K562 (cell line): Measurements from ENCODE around the gene RNF212B. TPM values are rescaled to one million over a fixed set of nuclear protein-coding genes. Genes with fewer than 3 reads are reported as not detected.

Experiments used
- ATAC-seq: fragments of 200-7000 bp; cut with Tn5 transposase; 3 replicates; pipeline ENCODE4 v1.9.1; 2020; ENCODE audit warnings: moderate library complexity
- BruUV-seq: library from RNA; stranded (reverse); fragments of 400-500 nt; replicated peaks from 2 replicates; lab custom pipeline; 2021; lab: Mats Ljungman, UMichigan
- CTCF ChIA-PET: fragments of 300-600 bp; formaldehyde crosslinking; extraction: SDS; loops from one replicate; lab custom pipeline; 2021; ENCODE audit warnings: low intra/inter-chr PET ratio; lab: Yijun Ruan, JAX
- POLR2A ChIA-PET: fragments of 300-600, 350-650 bp; sonication (Branson Sonifier 250); formaldehyde crosslinking; extraction: SDS; loops from one replicate; lab custom pipeline; 2021; ENCODE audit warnings: antibody characterized with exemption, inconsistent platforms; lab: Yijun Ruan, JAX
- DNase-seq, 4 experiments: peaks; one replicate each; pipeline versions ENCODE4 v3.0.0 to v3.0.0-alpha.2; 2011 to 2018; ENCODE audit warnings: low spot score in 3 of 4, mixed read lengths in 3 of 4; ENCODE audit errors: extremely low read depth in 1 of 4
- FAIRE-seq: peaks from 2 replicates; lab custom pipeline; 2011; peaks lifted over from hg19 to GRCh38; lab: Jason Lieb, UNC
- H2AFZ ChIP-seq: 2 replicates; pipeline ENCODE4 v1.6.0; 2011; ENCODE audit warnings: low read depth, low read length, control low read depth, inconsistent platforms
- H3K27ac ChIP-seq: fragments of 200-600 bp; 3 replicates; pipeline ENCODE4 v1.8.0; 2011; ENCODE audit warnings: low read depth, mild to moderate bottlenecking, control low read depth, inconsistent platforms, low read length, moderate library complexity, mixed read lengths; ENCODE audit errors: extremely low read depth
- H3K27me3 ChIP-seq, 2 experiments: fragments of 300-600 bp in 1 of 2; 2 replicates in 1 of 2; 3 replicates in 1 of 2; pipeline versions ENCODE4 v1.6.0 to v1.8.0; 2011; ENCODE audit warnings: inconsistent platforms in 2 of 2, low read length in 2 of 2, mild to moderate bottlenecking in 1 of 2, mixed read lengths in 1 of 2, moderate library complexity in 1 of 2; ENCODE audit not compliant: control insufficient read depth in 2 of 2, insufficient read depth in 2 of 2
- H3K36me3 ChIP-seq: fragments of 300-600 bp; 3 replicates; pipeline ENCODE4 v1.8.0; 2011; ENCODE audit warnings: mild to moderate bottlenecking, low read length, inconsistent platforms; ENCODE audit not compliant: control insufficient read depth, insufficient read depth
- H3K4me1 ChIP-seq, 2 experiments: fragments of 200-600 bp in 1 of 2; replicated peaks in 1 of 2; 2 replicates in 1 of 2; 3 replicates in 1 of 2; pipeline versions ENCODE4 v1.5.1 to v1.8.0; 2011; ENCODE audit warnings: inconsistent platforms in 2 of 2, low read length in 2 of 2, mild to moderate bottlenecking in 1 of 2, mixed read lengths in 1 of 2, moderate library complexity in 1 of 2; ENCODE audit not compliant: control insufficient read depth in 2 of 2, insufficient read depth in 2 of 2
- H3K4me2 ChIP-seq: 2 replicates; pipeline ENCODE4 v1.6.1; 2011; ENCODE audit warnings: low read length, control low read depth, inconsistent platforms, mixed read lengths; ENCODE audit not compliant: insufficient read depth
- H3K4me3 ChIP-seq: fragments of 200-600 bp; sonication (generic), shearing (Covaris generic); 2 replicates; pipeline ENCODE4 v1.5.1; 2016; ENCODE audit warnings: control low read depth, inconsistent platforms
- H3K79me2 ChIP-seq: fragments of 200-600 bp; 3 replicates; pipeline ENCODE4 v1.8.0; 2011; ENCODE audit warnings: low read length, inconsistent platforms; ENCODE audit not compliant: control insufficient read depth, insufficient read depth
- H3K9ac ChIP-seq, 2 experiments: 2 replicates each; pipeline versions ENCODE4 v1.6.0 to v1.6.1; 2011; ENCODE audit warnings: low read depth in 2 of 2, low read length in 2 of 2, control low read depth in 1 of 2, inconsistent platforms in 1 of 2, mild to moderate bottlenecking in 1 of 2, mixed read lengths in 1 of 2; ENCODE audit not compliant: insufficient read depth in 1 of 2
- H3K9me1 ChIP-seq: one replicate; pipeline ENCODE4 v1.6.0; 2011; ENCODE audit warnings: inconsistent platforms, mild to moderate bottlenecking, low read length, moderate library complexity; ENCODE audit not compliant: control insufficient read depth, insufficient read depth
- H3K9me3 ChIP-seq: replicated peaks from 2 replicates; pipeline ENCODE4 v1.5.1; 2011; ENCODE audit warnings: low read depth, low read length, inconsistent platforms; ENCODE audit not compliant: control insufficient read depth, insufficient read depth
- H4K20me1 ChIP-seq: replicated peaks from 2 replicates; pipeline ENCODE4 v1.6.1; 2011; ENCODE audit warnings: low read length, inconsistent platforms, mixed read lengths; ENCODE audit not compliant: control insufficient read depth, insufficient read depth
- ARID2 ChIP-seq: fragments of 450-650 bp; IDR thresholded peaks from 2 replicates; pipeline ENCODE4 v1.6.1; 2017; ENCODE audit warnings: antibody characterized with exemption, mild to moderate bottlenecking
- ELF2 ChIP-seq: fragments of 250-450 bp; sonication (Bioruptor Pico); IDR thresholded peaks from 2 replicates; pipeline ENCODE4 v1.5.0; 2021; ENCODE audit warnings: mild to moderate bottlenecking
- GABPB2 ChIP-seq: fragments of 250-450 bp; sonication (Bioruptor Pico); conservative IDR thresholded peaks from 2 replicates; pipeline ENCODE4 v1.5.1; 2021; ENCODE audit warnings: mild to moderate bottlenecking
- SPI1 ChIP-seq: IDR thresholded peaks from 2 replicates; pipeline ENCODE4 v1.6.1; 2011; ENCODE audit warnings: low read depth, low read length, control low read depth, borderline replicate concordance
- TAF7 ChIP-seq: fragments of 450-650 bp; IDR thresholded peaks from 2 replicates; pipeline ENCODE4 v1.6.1; 2016; ENCODE audit warnings: missing genetic modification characterization, missing compliant biosample characterization
- ZNF511 ChIP-seq: sonication (generic); formaldehyde crosslinking; IDR thresholded peaks from 2 replicates; pipeline ENCODE4 v1.8.0; 2022; ENCODE audit warnings: mild to moderate bottlenecking, missing genetic modification reagents
- WGBS: fragments of 100-300 bp; shearing (Covaris generic); methylation state at CpG from one replicate; pipeline ENCODE4 v1.1.6; 2016; ENCODE audit warnings: low coverage, mixed read lengths; ENCODE audit not compliant: insufficient coverage; ENCODE audit errors: missing lambda C conversion rate; 5-methylcytosine and 5-hydroxymethylcytosine counted together
- in situ Hi-C: fragments of 300-500 bp; cut with MboI; formaldehyde crosslinking; loops from 4 replicates; pipeline ENCODE4 v1.15.0; 2018; ENCODE audit warnings: inconsistent platforms, mixed read lengths
- intact Hi-C: fragments of 100-400 bp; cut with micrococcal nuclease; formaldehyde crosslinking; loops from 2 replicates; pipeline ENCODE4 v1.14.2; 2022
- polyA plus RNA-seq, 8 experiments: library from polyadenylated mRNA; depleted of rRNA in 4 of 8; stranded (reverse) in 5 of 8; unstranded in 3 of 8; fragments of >200 nt; fragmentation: Nextera tagmentation in 2 of 8; fragmentation: Illumina TruSeq in 1 of 8; extraction: Ambion mirVana in 2 of 8; extraction: Trizol in 1 of 8; gene quantifications; 2 replicates each; pipeline versions ENCODE4 v1.2.1 to v1.2.3, GENCODE V29; 2011 to 2014; ENCODE audit warnings: inconsistent platforms in 1 of 8, missing spikeins in 1 of 8
- total RNA-seq, 7 experiments: library from RNA; depleted of rRNA in 6 of 7; stranded (reverse); fragments of >200 nt in 6 of 7; fragmentation: Illumina TruSeq in 2 of 7; extraction: Trizol in 2 of 7; gene quantifications; 2 replicates each; pipeline versions ENCODE4 v1.2.1 to v1.2.3, GENCODE V29; 2011 to 2021; ENCODE audit warnings: low replicate concordance in 1 of 7
- TF ChIP-seq, protein P1 (sequence below), 2 experiments: fragments of 150-350 bp in 1 of 2; IDR thresholded peaks; 2 replicates each; pipeline ENCODE4 v1.6.1; 2012 to 2016; ENCODE audit warnings: low read depth in 2 of 2, low read length in 2 of 2, mild to moderate bottlenecking in 1 of 2, moderate library complexity in 1 of 2
- TF ChIP-seq, protein P2 (sequence below), 3 experiments: fragments of 200-800 bp in 1 of 3; fragments of 250-450 bp in 1 of 3; fragments of 450-650 bp in 1 of 3; sonication (Bioruptor Pico) in 1 of 3; sonication (Bioruptor generic) in 1 of 3; formaldehyde crosslinking in 1 of 3; IDR thresholded peaks; 2 replicates each; pipeline versions ENCODE4 v1.6.1 to v1.8.0; 2016 to 2022; ENCODE audit warnings: mild to moderate bottlenecking in 2 of 3, missing genetic modification characterization in 2 of 3, missing compliant biosample characterization in 1 of 3, moderate library complexity in 1 of 3

RNF212B gene
- total and polyA plus RNA-seq, 9 of the 15 experiments (the other 6 are each of a cell fraction or from before 2014, with no cell fraction given), result 0.15 to 0.43 (median 0.27) TPM; not detected in 3

- TF ChIP-seq, protein P1, sequence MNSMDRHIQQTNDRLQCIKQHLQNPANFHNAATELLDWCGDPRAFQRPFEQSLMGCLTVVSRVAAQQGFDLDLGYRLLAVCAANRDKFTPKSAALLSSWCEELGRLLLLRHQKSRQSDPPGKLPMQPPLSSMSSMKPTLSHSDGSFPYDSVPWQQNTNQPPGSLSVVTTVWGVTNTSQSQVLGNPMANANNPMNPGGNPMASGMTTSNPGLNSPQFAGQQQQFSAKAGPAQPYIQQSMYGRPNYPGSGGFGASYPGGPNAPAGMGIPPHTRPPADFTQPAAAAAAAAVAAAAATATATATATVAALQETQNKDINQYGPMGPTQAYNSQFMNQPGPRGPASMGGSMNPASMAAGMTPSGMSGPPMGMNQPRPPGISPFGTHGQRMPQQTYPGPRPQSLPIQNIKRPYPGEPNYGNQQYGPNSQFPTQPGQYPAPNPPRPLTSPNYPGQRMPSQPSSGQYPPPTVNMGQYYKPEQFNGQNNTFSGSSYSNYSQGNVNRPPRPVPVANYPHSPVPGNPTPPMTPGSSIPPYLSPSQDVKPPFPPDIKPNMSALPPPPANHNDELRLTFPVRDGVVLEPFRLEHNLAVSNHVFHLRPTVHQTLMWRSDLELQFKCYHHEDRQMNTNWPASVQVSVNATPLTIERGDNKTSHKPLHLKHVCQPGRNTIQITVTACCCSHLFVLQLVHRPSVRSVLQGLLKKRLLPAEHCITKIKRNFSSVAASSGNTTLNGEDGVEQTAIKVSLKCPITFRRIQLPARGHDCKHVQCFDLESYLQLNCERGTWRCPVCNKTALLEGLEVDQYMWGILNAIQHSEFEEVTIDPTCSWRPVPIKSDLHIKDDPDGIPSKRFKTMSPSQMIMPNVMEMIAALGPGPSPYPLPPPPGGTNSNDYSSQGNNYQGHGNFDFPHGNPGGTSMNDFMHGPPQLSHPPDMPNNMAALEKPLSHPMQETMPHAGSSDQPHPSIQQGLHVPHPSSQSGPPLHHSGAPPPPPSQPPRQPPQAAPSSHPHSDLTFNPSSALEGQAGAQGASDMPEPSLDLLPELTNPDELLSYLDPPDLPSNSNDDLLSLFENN (IDR thresholded peaks at IDR 0.05; ENCODE audit: low read depth in 2 of 2, low read length in 2 of 2), result no peak
Observed at GRCh38 chr14:23284654-23285529, 47.2 kb downstream of the RNF212B start (continued).

DNA sequence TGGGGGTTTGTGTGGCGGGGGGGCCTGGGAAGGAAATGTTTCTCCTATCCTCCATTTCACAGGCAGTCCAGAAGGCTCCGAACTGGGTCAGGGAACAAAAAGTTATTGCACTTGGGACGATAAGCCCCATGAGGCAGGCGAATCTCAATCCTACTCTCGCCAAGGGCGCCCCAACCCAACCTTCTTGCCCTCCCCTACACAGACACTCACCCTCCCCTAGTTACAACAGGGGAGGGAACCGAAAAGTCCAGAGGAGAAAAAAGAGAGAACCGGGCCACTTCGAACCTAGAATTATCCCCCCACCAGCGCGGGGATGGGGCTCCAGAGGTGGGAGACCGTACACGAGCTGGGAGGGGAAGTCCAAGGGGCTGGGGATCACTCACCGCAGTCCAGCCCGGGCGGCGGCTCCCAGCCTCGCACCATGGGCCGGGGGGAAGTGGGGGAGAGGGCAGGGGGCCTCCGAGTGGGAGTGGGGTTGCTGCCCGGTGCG lies 47.8 kb downstream of the RNF212B start:
- Histone ChIP-seq H3K27me3 (no peaks in the 10 kb centered on the region), H3K36me3 (peaks cover 26% of the 10 kb centered on the region), H3K27ac (peak overlapping the region; percentile 94), H3K9me1 (no peaks in the 10 kb centered on the region), H3K79me2 (peaks cover 64% of the 10 kb centered on the region), H3K9me3 (no peaks in the 10 kb centered on the region), H4K20me1 (no peaks in the 10 kb centered on the region), H3K4me3 (peak overlapping the region; percentile 92), H3K9ac (peak overlapping the region; percentile 89 to 92), H3K4me2 (peak overlapping the region; percentile 97), H2AFZ (peak overlapping the region; percentile 51), H3K4me1 (peaks cover 7 to 27% of the 10 kb centered on the region in 2 experiments; a peak in 4 of 5 replicates)
- DNase-seq (peak in 1 of 4 experiments; percentile 57), FAIRE-seq (no peak), ATAC-seq (peak; percentile 47)
- POLR2A ChIA-PET, result interaction anchor here (0.6 to 2.8 kb wide), 8 partner anchors 8 to 191 kb away, joined by 3 to 14 read pairs (median 9); partner anchors contain the start of genes ACIN1, C14orf119, PABPN1 and PPP1R3E
- CTCF ChIA-PET, result no interaction called here
- no TSS peak for BruUV-seq
- 0% methylated on average over 13 of the region's 22 CpGs for WGBS
- in situ Hi-C loops (no loop called here), intact Hi-C loops (loop anchor here (2.0 kb wide), 1 partner anchor 15 kb away; no protein-coding TSS in a partner anchor)
- TF ChIP-seq TAF7 (tag) (0 out of 2 replicates have a peak, but pooled peaks have one; percentile 16), ARID2 (peak; percentile 40; the same call in 1 of the 2 replicates), ZNF511 (CRISPR knock-in tag) (0 out of 2 replicates have a peak, but pooled peaks have one; percentile 34), ELF2 (CRISPR knock-in tag) (0 out of 2 replicates have a peak, but pooled peaks have one; percentile 34), GABPB2 (CRISPR knock-in tag) (no peak), SPI1 (peak; percentile 52; the same call in 1 of the 2 replicates)
- TF ChIP-seq, protein P2, sequence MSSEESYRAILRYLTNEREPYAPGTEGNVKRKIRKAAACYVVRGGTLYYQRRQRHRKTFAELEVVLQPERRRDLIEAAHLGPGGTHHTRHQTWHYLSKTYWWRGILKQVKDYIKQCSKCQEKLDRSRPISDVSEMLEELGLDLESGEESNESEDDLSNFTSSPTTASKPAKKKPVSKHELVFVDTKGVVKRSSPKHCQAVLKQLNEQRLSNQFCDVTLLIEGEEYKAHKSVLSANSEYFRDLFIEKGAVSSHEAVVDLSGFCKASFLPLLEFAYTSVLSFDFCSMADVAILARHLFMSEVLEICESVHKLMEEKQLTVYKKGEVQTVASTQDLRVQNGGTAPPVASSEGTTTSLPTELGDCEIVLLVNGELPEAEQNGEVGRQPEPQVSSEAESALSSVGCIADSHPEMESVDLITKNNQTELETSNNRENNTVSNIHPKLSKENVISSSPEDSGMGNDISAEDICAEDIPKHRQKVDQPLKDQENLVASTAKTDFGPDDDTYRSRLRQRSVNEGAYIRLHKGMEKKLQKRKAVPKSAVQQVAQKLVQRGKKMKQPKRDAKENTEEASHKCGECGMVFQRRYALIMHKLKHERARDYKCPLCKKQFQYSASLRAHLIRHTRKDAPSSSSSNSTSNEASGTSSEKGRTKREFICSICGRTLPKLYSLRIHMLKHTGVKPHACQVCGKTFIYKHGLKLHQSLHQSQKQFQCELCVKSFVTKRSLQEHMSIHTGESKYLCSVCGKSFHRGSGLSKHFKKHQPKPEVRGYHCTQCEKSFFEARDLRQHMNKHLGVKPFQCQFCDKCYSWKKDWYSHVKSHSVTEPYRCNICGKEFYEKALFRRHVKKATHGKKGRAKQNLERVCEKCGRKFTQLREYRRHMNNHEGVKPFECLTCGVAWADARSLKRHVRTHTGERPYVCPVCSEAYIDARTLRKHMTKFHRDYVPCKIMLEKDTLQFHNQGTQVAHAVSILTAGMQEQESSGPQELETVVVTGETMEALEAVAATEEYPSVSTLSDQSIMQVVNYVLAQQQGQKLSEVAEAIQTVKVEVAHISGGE (CRISPR knock-in tag; IDR thresholded peaks at IDR 0.05), result no peak; a peak in 1 of 6 replicates
